ENCODE results near the gene NAV2. TPM values are rescaled to one million over a fixed set of nuclear protein-coding genes. Genes with fewer than 3 reads are reported as not detected.
A peak's percentile ranks its signal among the peaks of the same experiment; 100 is the strongest.

The NAV2 gene
- total and polyA plus RNA-seq, 12 donors: 6.9 to 34.7 (median 20.2) TPM

- peaks cover 0 to 29% (median 10%) of the 10 kb centered on the region in 9 donors for H3K4me1 ChIP-seq
- ATAC-seq (no peak), DNase-seq (no peak)
- no peak overlapping the region for H3K4me3 ChIP-seq
- no peak overlapping the region for H3K27ac ChIP-seq
- intact Hi-C loops (cut with DNase I): no loop called here
- no peak for TF ChIP-seq CTCF (IDR thresholded peaks at IDR 0.05)
- peaks cover 0 to 10% (median 0%) of the 10 kb centered on the region in 11 donors for H3K9me3 ChIP-seq
- WGBS, 2 donors: 91 to 95% methylated on average over 12 of the region's 12 CpGs
- no peaks in the 10 kb centered on the region for H3K27me3 ChIP-seq
- H3K36me3 ChIP-seq: peaks cover 0 to 30% (median 5%) of the 10 kb centered on the region in 9 donors
These were observed 119.6 kb downstream of the NAV2 start for GRCh38 chr11:19832086-19832750.

GRCh38 chr11:19832901-19833300 lies 120.3 kb downstream of the NAV2 start:
- Histone ChIP-seq H3K9me3 (peaks cover 0 to 10% (median 0%) of the 10 kb centered on the region in 11 donors), H3K4me1 (peaks cover 0 to 22% (median 7%) of the 10 kb centered on the region in 9 donors), H3K4me3 (no peak overlapping the region), H3K36me3 (peaks cover 0 to 30% (median 5%) of the 10 kb centered on the region in 9 donors), H3K27me3 (no peaks in the 10 kb centered on the region), H3K27ac (no peak overlapping the region)
- DNase-seq (no peak), ATAC-seq (peak in 1 of 8 donors; percentile 23)
- WGBS, 2 donors: 95 to 97% methylated on average over 3 of the region's 3 CpGs
- intact Hi-C loops (cut with DNase I): no loop called here
- no peak for TF ChIP-seq CTCF (IDR thresholded peaks at IDR 0.05)

- peaks cover 0 to 30% (median 5%) of the 10 kb centered on the region in 9 donors for H3K36me3 ChIP-seq
- no peak for TF ChIP-seq CTCF (IDR thresholded peaks at IDR 0.05)
- H3K9me3 ChIP-seq: peaks cover 0 to 10% (median 0%) of the 10 kb centered on the region in 11 donors
- no peaks in the 10 kb centered on the region for H3K27me3 ChIP-seq
- DNase-seq: no peak
- H3K4me1 ChIP-seq: peaks cover 0 to 4% (median 0%) of the 10 kb centered on the region in 9 donors
- intact Hi-C loops (cut with DNase I): no loop called here
- no peak for ATAC-seq
- H3K27ac ChIP-seq: no peak overlapping the region
- H3K4me3 ChIP-seq: no peak overlapping the region
These were observed 122.1 kb downstream of the NAV2 start for GRCh38 chr11:19834771-19835170.

- 92 to 98% methylated on average over 2 of the region's 2 CpGs for WGBS, 2 donors
- Histone ChIP-seq H3K9me3 (peaks cover 0 to 10% (median 0%) of the 10 kb centered on the region in 11 donors), H3K36me3 (peaks cover 0 to 30% (median 5%) of the 10 kb centered on the region in 9 donors), H3K27ac (no peak overlapping the region), H3K27me3 (no peaks in the 10 kb centered on the region), H3K4me1 (peaks cover 0 to 13% (median 0%) of the 10 kb centered on the region in 9 donors), H3K4me3 (no peak overlapping the region)
- TF ChIP-seq CTCF (IDR thresholded peaks at IDR 0.05): no peak
- DNase-seq (no peak), ATAC-seq (no peak)
- intact Hi-C loops (cut with DNase I): no loop called here
These were observed 124.0 kb downstream of the NAV2 start for GRCh38 chr11:19836666-19837065.

All from heart right ventricle (tissue), 16 donors.